RWPE2 (cell line): ENCODE measurements around the gene RAB44.

Experiments
- ATAC-seq: fragments of 200-7000 bp; cut with Tn5 transposase; 3 replicates; pipeline ENCODE4 v1.9.1; 2021; ENCODE audit warnings: low read depth
- DNase-seq: peaks from one replicate; pipeline ENCODE4 v3.0.0-alpha.2; 2020; ENCODE audit warnings: low spot score
- H3K27ac ChIP-seq: fragments of 450-650 bp; 2 replicates; pipeline ENCODE4 v1.5.1; 2017; ENCODE audit warnings: mild to moderate bottlenecking; ENCODE audit not compliant: poor library complexity, severe bottlenecking
- H3K27me3 ChIP-seq: fragments of 250-450 bp; sonication (Bioruptor Pico); 2 replicates; pipeline ENCODE4 v1.5.1; 2021; ENCODE audit warnings: mild to moderate bottlenecking, moderate library complexity; ENCODE audit not compliant: insufficient read depth, poor library complexity, severe bottlenecking
- H3K36me3 ChIP-seq: fragments of 250-450 bp; sonication (Bioruptor Pico); 2 replicates; pipeline ENCODE4 v1.5.1; 2020; ENCODE audit warnings: low read depth, mild to moderate bottlenecking, moderate library complexity
- H3K4me1 ChIP-seq: fragments of 250-450 bp; sonication (Bioruptor Pico); 2 replicates; pipeline ENCODE4 v1.5.1; 2021; ENCODE audit warnings: mild to moderate bottlenecking, moderate library complexity; ENCODE audit not compliant: insufficient read depth, poor library complexity, severe bottlenecking
- H3K4me3 ChIP-seq: fragments of 250-450 bp; sonication (Bioruptor Pico); 2 replicates; pipeline ENCODE4 v1.5.1; 2021; ENCODE audit warnings: mild to moderate bottlenecking, moderate library complexity; ENCODE audit not compliant: severe bottlenecking
- H3K9me3 ChIP-seq: fragments of 250-450 bp; sonication (Bioruptor Pico); 2 replicates; pipeline ENCODE4 v1.5.1; 2021; ENCODE audit warnings: mild to moderate bottlenecking, moderate library complexity; ENCODE audit not compliant: severe bottlenecking
- TF ChIP-seq, protein P1 (sequence below): fragments of 450-650 bp; IDR thresholded peaks from one replicate; pipeline ENCODE4 v1.5.1; 2017; ENCODE audit warnings: mild to moderate bottlenecking, moderate library complexity; ENCODE audit not compliant: poor library complexity, severe bottlenecking

Gene RAB44

DNA sequence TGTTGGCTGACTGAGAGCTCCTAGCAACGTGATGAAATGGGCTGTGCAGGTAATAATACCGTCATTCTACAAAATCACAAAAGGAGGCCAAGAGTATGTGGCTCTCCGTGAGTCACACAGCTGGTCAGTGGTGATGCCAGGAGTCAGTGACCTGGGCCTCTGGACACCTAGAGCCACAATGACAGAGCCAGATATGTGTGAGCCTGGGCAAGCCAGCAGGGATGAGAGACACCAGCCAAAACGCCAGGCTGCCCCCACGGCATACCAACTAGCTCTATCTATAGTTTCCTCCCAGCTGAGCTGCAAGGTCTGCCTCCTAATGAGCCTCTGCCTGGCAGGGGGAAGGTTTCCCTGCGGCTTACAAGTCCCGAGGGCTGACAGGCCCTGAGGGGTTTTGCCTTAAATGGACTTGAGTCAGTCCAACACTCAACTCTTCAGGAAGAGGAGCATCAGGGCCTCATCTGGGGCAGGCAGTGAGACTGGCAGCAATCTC is 71.6 kb downstream of the RAB44 start:
- Histone ChIP-seq H3K4me1 (peaks cover 19% of the 10 kb centered on the region), H3K27me3 (no peaks in the 10 kb centered on the region), H3K36me3 (no peaks in the 10 kb centered on the region), H3K9me3 (no peaks in the 10 kb centered on the region), H3K4me3 (no peak overlapping the region), H3K27ac (peak overlapping the region; percentile 74)
- ATAC-seq (peak; percentile 70), DNase-seq (no peak)
- TF ChIP-seq, protein P1, sequence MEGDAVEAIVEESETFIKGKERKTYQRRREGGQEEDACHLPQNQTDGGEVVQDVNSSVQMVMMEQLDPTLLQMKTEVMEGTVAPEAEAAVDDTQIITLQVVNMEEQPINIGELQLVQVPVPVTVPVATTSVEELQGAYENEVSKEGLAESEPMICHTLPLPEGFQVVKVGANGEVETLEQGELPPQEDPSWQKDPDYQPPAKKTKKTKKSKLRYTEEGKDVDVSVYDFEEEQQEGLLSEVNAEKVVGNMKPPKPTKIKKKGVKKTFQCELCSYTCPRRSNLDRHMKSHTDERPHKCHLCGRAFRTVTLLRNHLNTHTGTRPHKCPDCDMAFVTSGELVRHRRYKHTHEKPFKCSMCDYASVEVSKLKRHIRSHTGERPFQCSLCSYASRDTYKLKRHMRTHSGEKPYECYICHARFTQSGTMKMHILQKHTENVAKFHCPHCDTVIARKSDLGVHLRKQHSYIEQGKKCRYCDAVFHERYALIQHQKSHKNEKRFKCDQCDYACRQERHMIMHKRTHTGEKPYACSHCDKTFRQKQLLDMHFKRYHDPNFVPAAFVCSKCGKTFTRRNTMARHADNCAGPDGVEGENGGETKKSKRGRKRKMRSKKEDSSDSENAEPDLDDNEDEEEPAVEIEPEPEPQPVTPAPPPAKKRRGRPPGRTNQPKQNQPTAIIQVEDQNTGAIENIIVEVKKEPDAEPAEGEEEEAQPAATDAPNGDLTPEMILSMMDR = no peak

DNA sequence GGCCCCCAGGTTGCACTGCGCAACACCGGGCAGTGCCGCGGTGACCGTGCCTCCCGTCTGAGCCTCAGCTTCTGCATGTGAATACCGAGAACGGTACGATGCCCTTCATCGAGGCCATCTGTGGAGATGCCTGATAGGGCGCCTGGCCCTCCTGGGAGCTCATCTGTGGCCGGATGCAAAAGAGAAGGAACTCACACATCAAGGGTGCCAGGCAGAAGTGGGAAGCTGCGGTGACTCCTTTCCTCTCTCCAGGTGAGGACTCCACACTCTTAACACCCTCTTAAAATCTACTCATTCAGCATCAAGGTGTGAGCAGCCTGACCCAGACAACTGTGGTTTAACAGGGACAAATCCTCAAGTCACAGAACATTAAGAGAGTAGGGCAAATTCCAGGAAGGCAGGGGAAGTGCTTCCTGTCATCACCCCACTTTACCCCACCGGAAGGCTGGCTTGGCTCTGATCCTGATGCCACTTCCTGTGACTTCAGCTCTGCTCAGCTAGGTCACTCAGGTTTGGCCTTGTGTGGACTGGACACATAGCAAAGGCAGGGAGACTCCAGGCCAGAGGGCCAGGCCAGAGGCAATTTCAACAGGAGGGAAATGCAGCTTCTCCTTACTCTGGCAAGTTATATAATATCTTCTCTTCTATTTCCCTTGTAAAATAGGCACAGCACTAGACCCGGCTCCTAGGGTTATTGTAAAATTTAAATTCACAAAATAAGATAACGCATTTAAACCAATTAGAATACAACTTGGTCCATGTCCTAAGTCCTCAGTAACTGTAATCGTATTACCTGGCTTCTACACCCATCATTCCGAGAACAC is 72.3 kb downstream of the RAB44 start:
- no peak for DNase-seq
- Histone ChIP-seq H3K9me3 (no peaks in the 10 kb centered on the region), H3K27ac (peak overlapping the region; percentile 74), H3K4me3 (no peak overlapping the region), H3K27me3 (no peaks in the 10 kb centered on the region), H3K36me3 (no peaks in the 10 kb centered on the region), H3K4me1 (peaks cover 19% of the 10 kb centered on the region)
- TF ChIP-seq, protein P1 = no peak
- peak; percentile 12; the same call in 2 of the 3 replicates for ATAC-seq

GRCh38 chr6:36771145-36771544 is 73.5 kb downstream of the RAB44 start:
- Histone ChIP-seq H3K27ac (peak overlapping the region; percentile 74), H3K4me1 (peaks cover 19% of the 10 kb centered on the region), H3K9me3 (no peaks in the 10 kb centered on the region), H3K4me3 (no peak overlapping the region), H3K36me3 (no peaks in the 10 kb centered on the region), H3K27me3 (no peaks in the 10 kb centered on the region)
- no peak for DNase-seq
- TF ChIP-seq, protein P1 = no peak
- no peak for ATAC-seq

- Histone ChIP-seq H3K27me3 (no peaks in the 10 kb centered on the region), H3K27ac (no peak overlapping the region), H3K36me3 (no peaks in the 10 kb centered on the region), H3K9me3 (no peaks in the 10 kb centered on the region), H3K4me3 (no peak overlapping the region), H3K4me1 (peaks cover 19% of the 10 kb centered on the region)
- TF ChIP-seq, protein P1 = no peak
- ATAC-seq (no peak), DNase-seq (no peak)
Observed at GRCh38 chr6:36772397-36772796, 74.8 kb downstream of the RAB44 start.

GRCh38 chr6:36774331-36774730 is 76.7 kb downstream of the RAB44 start:
- Histone ChIP-seq H3K27ac (no peak overlapping the region), H3K4me3 (no peak overlapping the region), H3K4me1 (peaks cover 13% of the 10 kb centered on the region), H3K27me3 (no peaks in the 10 kb centered on the region), H3K9me3 (no peaks in the 10 kb centered on the region), H3K36me3 (no peaks in the 10 kb centered on the region)
- ATAC-seq = no peak
- TF ChIP-seq, protein P1 = no peak
- no peak for DNase-seq
